A673 (cell line): ENCODE measurements around the gene KLK4. TPM values are rescaled to one million over a fixed set of nuclear protein-coding genes. Genes with fewer than 3 reads are reported as not detected.

ENCODE experiments used
- BruUV-seq: library from RNA; stranded (reverse); fragments of 400-500 nt; replicated peaks from 2 replicates; lab custom pipeline; 2021; lab: Mats Ljungman, UMichigan
- CTCF ChIA-PET: fragments of 300-600 bp; sonication (Branson Sonifier 250); formaldehyde crosslinking; loops from one replicate; lab custom pipeline; 2022; ENCODE audit warnings: antibody characterized with exemption; lab: Charles Lee
- POLR2A ChIA-PET: fragments of 300-600 bp; sonication (Branson Sonifier 250); formaldehyde crosslinking; loops from one replicate; lab custom pipeline; 2022; ENCODE audit warnings: antibody characterized with exemption; ENCODE audit not compliant: low non-redundant PET; lab: Charles Lee
- DNase-seq: peaks from one replicate; pipeline ENCODE4 v3.0.0-alpha.2; 2015; ENCODE audit warnings: low spot score
- H3K27ac ChIP-seq: fragments of 200-600 bp; sonication (generic); 2 replicates; pipeline ENCODE4 v1.5.1; 2016; ENCODE audit warnings: mixed run types, low read depth, mild to moderate bottlenecking, mixed read lengths, antibody characterized with exemption, low read length; ENCODE audit not compliant: poor library complexity, severe bottlenecking
- H3K27me3 ChIP-seq: fragments of 200-600 bp; sonication (generic); replicated peaks from 2 replicates; pipeline ENCODE4 v1.6.1; 2017; ENCODE audit warnings: mixed run types, low read depth, mild to moderate bottlenecking, mixed read lengths, antibody characterized with exemption, low read length; ENCODE audit not compliant: insufficient read depth, poor library complexity
- H3K36me3 ChIP-seq: fragments of 200-600 bp; sonication (generic); 2 replicates; pipeline ENCODE4 v1.6.1; 2016; ENCODE audit warnings: mixed run types, mild to moderate bottlenecking, mixed read lengths, antibody characterized with exemption, low read length; ENCODE audit not compliant: insufficient read depth, poor library complexity, severe bottlenecking
- H3K4me1 ChIP-seq: fragments of 200-600 bp; sonication (generic); 2 replicates; pipeline ENCODE4 v1.6.1; 2017; ENCODE audit warnings: mixed run types, mild to moderate bottlenecking, mixed read lengths, antibody characterized with exemption, low read length; ENCODE audit not compliant: insufficient read depth, poor library complexity, severe bottlenecking
- H3K4me3 ChIP-seq: fragments of 200-600 bp; sonication (generic); 2 replicates; pipeline ENCODE4 v1.5.1; 2016; ENCODE audit warnings: low read depth, mixed run types, mild to moderate bottlenecking, mixed read lengths, low read length; ENCODE audit not compliant: poor library complexity, severe bottlenecking
- H3K9me3 ChIP-seq: fragments of 200-600 bp; sonication (generic); 2 replicates; pipeline ENCODE4 v1.6.1; 2016; ENCODE audit warnings: mixed run types, low read depth, mild to moderate bottlenecking, mixed read lengths, antibody characterized with exemption, low read length; ENCODE audit not compliant: poor library complexity, severe bottlenecking
- EZH2 ChIP-seq: fragments of 200-600 bp; sonication (generic); IDR thresholded peaks from 2 replicates; pipeline ENCODE4 v1.6.1; 2017; ENCODE audit warnings: borderline replicate concordance, low read depth, mild to moderate bottlenecking, mixed read lengths, antibody characterized with exemption, low read length; ENCODE audit not compliant: poor library complexity, severe bottlenecking
- intact Hi-C: fragments of 100-400 bp; cut with micrococcal nuclease; formaldehyde crosslinking; loops from one replicate; pipeline ENCODE4 v1.10.0; 2022; ENCODE audit not compliant: unreplicated experiment
- total RNA-seq: library from RNA; stranded (reverse); gene quantifications from 2 replicates; pipeline ENCODE4 v1.2.3, GENCODE V29; 2021
- TF ChIP-seq, protein P1 (sequence below): fragments of 300-800, 200-600 bp; sonication (generic); conservative IDR thresholded peaks from 2 replicates; pipeline ENCODE4 v1.5.1; 2017; ENCODE audit warnings: low read depth, mild to moderate bottlenecking, antibody characterized with exemption, low read length, moderate library complexity, mixed read lengths

Gene KLK4
- total RNA-seq, 1 experiment from 2014 or later = not detected

DNA sequence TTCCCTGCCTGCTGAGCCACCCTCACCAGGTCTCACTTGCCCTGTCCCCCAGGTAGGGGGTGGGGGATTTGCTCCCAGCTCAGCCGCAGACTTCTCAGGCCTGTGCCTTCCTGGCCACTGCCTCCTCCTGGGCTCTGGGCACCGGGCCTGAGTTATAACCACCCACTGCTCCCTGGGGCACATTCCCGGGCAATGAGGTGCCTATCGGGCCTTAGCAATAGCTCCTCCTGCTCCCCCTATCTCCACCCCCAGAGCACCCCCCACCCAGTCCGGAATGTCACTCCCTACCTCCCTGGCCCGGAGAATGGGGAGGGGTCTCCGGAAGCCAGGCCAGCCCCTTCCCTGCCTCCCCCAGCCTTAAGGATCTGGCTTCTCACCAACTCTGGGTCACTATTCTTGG is 41.7 kb upstream of the KLK4 start, which contains the start of gene KLK5:
KLK5 (minus strand) TSS at position 129 of the 400 bp plus-strand sequence. CDS start 381 bp downstream, outside the sequence.
- Histone ChIP-seq H3K9me3 (no peaks in the 10 kb centered on the region), H3K4me3 (no peak within 1 kb of the TSS), H3K27ac (no peak within 1 kb of the TSS), H3K27me3 (peaks cover 6% of the 10 kb centered on the region), H3K4me1 (no peaks in the 10 kb centered on the region), H3K36me3 (no peaks in the 10 kb centered on the region)
- ChIA-PET CTCF (no interaction called here), POLR2A (no interaction called here)
- DNase-seq = no peak
- TF ChIP-seq, protein P1, sequence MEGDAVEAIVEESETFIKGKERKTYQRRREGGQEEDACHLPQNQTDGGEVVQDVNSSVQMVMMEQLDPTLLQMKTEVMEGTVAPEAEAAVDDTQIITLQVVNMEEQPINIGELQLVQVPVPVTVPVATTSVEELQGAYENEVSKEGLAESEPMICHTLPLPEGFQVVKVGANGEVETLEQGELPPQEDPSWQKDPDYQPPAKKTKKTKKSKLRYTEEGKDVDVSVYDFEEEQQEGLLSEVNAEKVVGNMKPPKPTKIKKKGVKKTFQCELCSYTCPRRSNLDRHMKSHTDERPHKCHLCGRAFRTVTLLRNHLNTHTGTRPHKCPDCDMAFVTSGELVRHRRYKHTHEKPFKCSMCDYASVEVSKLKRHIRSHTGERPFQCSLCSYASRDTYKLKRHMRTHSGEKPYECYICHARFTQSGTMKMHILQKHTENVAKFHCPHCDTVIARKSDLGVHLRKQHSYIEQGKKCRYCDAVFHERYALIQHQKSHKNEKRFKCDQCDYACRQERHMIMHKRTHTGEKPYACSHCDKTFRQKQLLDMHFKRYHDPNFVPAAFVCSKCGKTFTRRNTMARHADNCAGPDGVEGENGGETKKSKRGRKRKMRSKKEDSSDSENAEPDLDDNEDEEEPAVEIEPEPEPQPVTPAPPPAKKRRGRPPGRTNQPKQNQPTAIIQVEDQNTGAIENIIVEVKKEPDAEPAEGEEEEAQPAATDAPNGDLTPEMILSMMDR = no peak
- TF ChIP-seq EZH2 = no peak
- BruUV-seq = no TSS peak
- intact Hi-C loops = no loop called here

DNA sequence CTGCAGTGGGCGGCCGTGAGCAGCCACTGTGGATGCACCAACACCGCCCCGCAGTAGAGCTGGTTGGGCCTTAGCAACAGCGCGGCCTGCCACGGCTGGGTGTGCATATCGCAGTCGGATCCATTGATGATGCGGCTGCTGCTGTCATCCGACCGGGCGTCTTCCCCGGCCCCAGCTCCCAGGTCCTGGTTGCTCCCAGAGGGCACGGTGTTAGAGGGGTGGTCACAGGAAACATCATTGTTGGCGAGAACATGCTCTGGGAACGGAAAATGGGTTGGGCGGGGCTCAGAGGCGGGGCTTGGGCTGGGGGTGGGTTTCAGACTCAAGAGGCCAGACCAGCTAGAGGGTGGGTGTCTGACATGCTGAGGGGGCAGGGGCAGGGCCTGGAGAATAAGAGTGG is 38.7 kb upstream of the KLK4 start:
- ChIA-PET POLR2A (no interaction called here), CTCF (no interaction called here)
- no peak for DNase-seq
- Histone ChIP-seq H3K27me3 (peaks cover 3% of the 10 kb centered on the region), H3K36me3 (no peaks in the 10 kb centered on the region), H3K4me1 (no peaks in the 10 kb centered on the region), H3K4me3 (no peak overlapping the region), H3K9me3 (no peaks in the 10 kb centered on the region), H3K27ac (no peak overlapping the region)
- no peak for TF ChIP-seq EZH2
- TF ChIP-seq, protein P1 = no peak
- intact Hi-C loops = no loop called here
- no TSS peak for BruUV-seq

DNA sequence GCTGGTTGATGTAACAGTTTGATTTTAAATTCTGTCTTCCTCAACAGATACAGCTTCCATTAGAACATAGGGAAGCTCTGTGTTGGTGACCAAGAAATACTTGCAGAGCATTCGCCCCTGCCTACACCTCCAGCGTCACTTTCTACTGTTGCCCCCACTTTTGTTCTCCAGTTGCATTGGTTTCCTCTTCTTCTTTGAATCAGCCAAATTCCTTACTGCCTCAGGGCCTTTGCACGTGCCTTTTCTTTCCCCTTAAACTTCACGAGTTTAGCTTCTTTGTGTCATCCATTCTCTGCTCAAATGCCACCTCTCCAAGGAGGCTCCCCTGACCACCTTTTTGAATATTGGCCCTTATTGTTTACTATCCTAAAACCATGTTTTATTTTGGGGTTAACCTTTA is 35.9 kb upstream of the KLK4 start:
- Histone ChIP-seq H3K4me3 (no peak overlapping the region), H3K27me3 (peaks cover 5% of the 10 kb centered on the region), H3K27ac (no peak overlapping the region), H3K9me3 (no peaks in the 10 kb centered on the region), H3K36me3 (no peaks in the 10 kb centered on the region), H3K4me1 (no peaks in the 10 kb centered on the region)
- POLR2A ChIA-PET = no interaction called here
- TF ChIP-seq EZH2 = no peak
- TF ChIP-seq, protein P1 = no peak
- no peak for DNase-seq
- no TSS peak for BruUV-seq
- CTCF ChIA-PET = no interaction called here
- intact Hi-C loops = no loop called here
